ENCODE results near the gene MRPL45. TPM values are rescaled to one million over a fixed set of nuclear protein-coding genes. Genes with fewer than 3 reads are reported as not detected.
A peak's percentile ranks its signal among the peaks of the same experiment; 100 is the strongest.

The MRPL45 gene
- total and polyA plus RNA-seq, 2 experiments from 2014 or later = 42.6 to 63.9 TPM

GRCh38 chr17:38315497-38315896 is 18.5 kb downstream of the MRPL45 start:
- Histone ChIP-seq H2AFZ (no peak overlapping the region), H3K4me3 (no peak overlapping the region), H3K79me2 (replicated peaks; ENCODE audit: insufficient read depth) (no peaks in the 10 kb centered on the region), H4K20me1 (replicated peaks; ENCODE audit: insufficient read depth) (no peaks in the 10 kb centered on the region), H3F3A (replicated peaks; ENCODE audit: low read depth) (0 out of 2 replicates have a peak, but pooled peaks cover 3% of the 10 kb centered on the region), H3K27ac (ENCODE audit: low read depth) (no peak overlapping the region), H3K36me3 (ENCODE audit: insufficient read depth) (peaks cover 7% of the 10 kb centered on the region; the same call in 1 of the 2 replicates), H3K4me2 (no peak overlapping the region), H3K27me3 (ENCODE audit: insufficient read depth) (no peaks in the 10 kb centered on the region), H3K9me2 (ENCODE audit: insufficient read depth) (no peaks in the 10 kb centered on the region), H3K4me1 (ENCODE audit: insufficient read depth) (no peaks in the 10 kb centered on the region)
- Mint-ChIP-seq H3K9me3 (no peaks in the 10 kb centered on the region), H3K27me3 (ENCODE audit: insufficient read depth, low read depth, poor library complexity) (peaks cover 8% of the 10 kb centered on the region), H3K36me3 (ENCODE audit: low read depth) (peaks cover 42% of the 10 kb centered on the region), H3K4me1 (no peaks in the 10 kb centered on the region), H3K27ac (no peak overlapping the region), H3K4me3 (no peak overlapping the region)
- ATAC-seq (no peak), DNase-seq (ENCODE audit: low spot score) (no peak)
- no peak for TF ChIP-seq CTCF (conservative IDR thresholded peaks at IDR 0.05; ENCODE audit: low read depth in 2 of 2)
- TF ChIP-seq NANOG (IDR thresholded peaks at IDR 0.05; ENCODE audit: borderline replicate concordance) = no peak

- H2AFZ ChIP-seq = no peak overlapping the region
- no peaks in the 10 kb centered on the region for H3K9me3 Mint-ChIP-seq
- TF ChIP-seq CREB1 (CRISPR knock-in tag; IDR thresholded peaks at IDR 0.05; ENCODE audit: low read depth) (no peak), STAT1 (IDR thresholded peaks at IDR 0.05; ENCODE audit: unreplicated experiment) (no peak), EZH2phosphoT487 (IDR thresholded peaks at IDR 0.05; ENCODE audit: unreplicated experiment) (no peak), ETS1 (IDR thresholded peaks at IDR 0.05) (no peak), NANOG (IDR thresholded peaks at IDR 0.05; ENCODE audit: borderline replicate concordance) (no peak), ZNF114 (CRISPR knock-in tag; IDR thresholded peaks at IDR 0.05) (no peak), ZNF462 (CRISPR knock-in tag; IDR thresholded peaks at IDR 0.05) (no peak), ZNF331 (CRISPR knock-in tag; IDR thresholded peaks at IDR 0.05; ENCODE audit: low read depth) (no peak), EZH2 (IDR thresholded peaks at IDR 0.05; ENCODE audit: low read depth, unreplicated experiment) (no peak), JUNB (IDR thresholded peaks at IDR 0.05; ENCODE audit: unreplicated experiment) (no peak), POLR2AphosphoS5 (IDR thresholded peaks at IDR 0.05; ENCODE audit: low read depth) (no peak)
Observed at GRCh38 chr17:38317081-38317480, 20.1 kb downstream of the MRPL45 start.

More at GRCh38 chr17:38317081-38317480, 20.1 kb downstream of the MRPL45 start:
- no peaks in the 10 kb centered on the region for H3K27me3 ChIP-seq (ENCODE audit: insufficient read depth)
- ATAC-seq (no peak), DNase-seq (ENCODE audit: low spot score) (no peak)
- peaks cover 43% of the 10 kb centered on the region for H3K36me3 Mint-ChIP-seq (ENCODE audit: low read depth)
- H3K4me3 Mint-ChIP-seq = no peak overlapping the region
- no peak overlapping the region for H3K4me3 ChIP-seq
- no peaks in the 10 kb centered on the region for H3K4me1 ChIP-seq (ENCODE audit: insufficient read depth)
- 0 out of 2 replicates have a peak, but pooled peaks cover 3% of the 10 kb centered on the region for H3F3A ChIP-seq (replicated peaks; ENCODE audit: low read depth)
- H3K27ac ChIP-seq (ENCODE audit: low read depth) = peak overlapping the region; percentile 59; the same call in 1 of the 2 replicates
- H3K36me3 ChIP-seq (ENCODE audit: insufficient read depth) = peaks cover 12% of the 10 kb centered on the region; the same call in 1 of the 2 replicates
- no peaks in the 10 kb centered on the region for H3K9me2 ChIP-seq (ENCODE audit: insufficient read depth)
- H4K20me1 ChIP-seq (replicated peaks; ENCODE audit: insufficient read depth) = no peaks in the 10 kb centered on the region
- no peaks in the 10 kb centered on the region for H3K4me1 Mint-ChIP-seq
- peaks cover 7% of the 10 kb centered on the region for H3K27me3 Mint-ChIP-seq (ENCODE audit: insufficient read depth, low read depth, poor library complexity)
- H3K79me2 ChIP-seq (replicated peaks; ENCODE audit: insufficient read depth) = no peaks in the 10 kb centered on the region
- no peak overlapping the region for H3K4me2 ChIP-seq
- no peak overlapping the region; the same call in 1 of the 2 replicates for H3K27ac Mint-ChIP-seq

All from GM23338 (cell line).